Gastroesophageal sphincter (tissue), 4 donors: ENCODE results near the gene AP3S1. TPM values are rescaled to one million over a fixed set of nuclear protein-coding genes. Genes with fewer than 3 reads are reported as not detected.
"Not testable (repeated sequence)": the region's sequence is repeated elsewhere in the genome, so short reads cannot be mapped to it uniquely, and the experiment has no call there.

ENCODE experiments used
- ATAC-seq: fragments of 150-250 bp; one replicate; pipeline ENCODE4 v1.9.1; 2016; ENCODE audit warnings: mild to moderate bottlenecking, moderate library complexity
- H3K27ac ChIP-seq, 4 donors: fragments of 200-600 bp; sonication (generic) in 3 of 4; 1 replicate in 3 of 4; 2 replicates in 1 of 4; pipeline ENCODE4 v1.5.1; 2016 to 2019
- H3K27me3 ChIP-seq: fragments of 200-600 bp; sonication (generic); one replicate; pipeline ENCODE4 v1.5.1; 2019
- H3K36me3 ChIP-seq, 2 donors: fragments of 200-600 bp; sonication (generic); one replicate each; pipeline ENCODE4 v1.5.1; 2019; ENCODE audit warnings: control low read depth in 1 of 2
- H3K4me1 ChIP-seq, 3 donors: fragments of 200-600 bp; sonication (generic); 1 replicate in 2 of 3; 2 replicates in 1 of 3; pipeline ENCODE4 v1.5.1; 2016 to 2019; ENCODE audit warnings: control low read depth in 2 of 3
- H3K4me3 ChIP-seq, 2 donors: fragments of 200-600 bp; sonication (generic); one replicate each; pipeline ENCODE4 v1.5.1; 2019; ENCODE audit warnings: mild to moderate bottlenecking in 1 of 2, moderate library complexity in 1 of 2
- H3K9me3 ChIP-seq, 3 donors: fragments of 200-600 bp; sonication (generic); one replicate each; pipeline ENCODE4 v1.5.1; 2017 to 2019; ENCODE audit warnings: control low read depth in 2 of 3
- EP300 ChIP-seq: sonication (generic); formaldehyde crosslinking; IDR thresholded peaks from one replicate; pipeline ENCODE4 v1.6.1; 2017; ENCODE audit warnings: antibody characterized with exemption, mild to moderate bottlenecking
- POLR2A ChIP-seq, 2 donors: fragments of 450-650 bp; IDR thresholded peaks; one replicate each; pipeline ENCODE4 v1.6.1; 2017; ENCODE audit warnings: antibody characterized with exemption in 2 of 2, mild to moderate bottlenecking in 2 of 2, moderate library complexity in 1 of 2
- POLR2AphosphoS5 ChIP-seq: sonication (generic); formaldehyde crosslinking; IDR thresholded peaks from one replicate; pipeline ENCODE4 v1.6.1; 2017; ENCODE audit warnings: antibody characterized with exemption
- WGBS, 2 donors: methylation state at CpG; one replicate each; pipeline ENCODE4 v1.1.5; 2018; ENCODE audit warnings: low coverage in 1 of 2; 5-methylcytosine and 5-hydroxymethylcytosine counted together
- total RNA-seq, 4 donors: library from RNA; depleted of rRNA; stranded (reverse); fragments of >200 nt; gene quantifications; one replicate each; pipeline ENCODE4 v1.1.0, GENCODE V29; 2016
- TF ChIP-seq, protein P1 (sequence below), 4 experiments: fragments of 200-600 bp in 2 of 4; fragments of 450-650 bp in 2 of 4; sonication (generic) in 1 of 4; IDR thresholded peaks; one replicate each; pipeline ENCODE4 v1.5.1; 2017 to 2019; ENCODE audit warnings: antibody characterized with exemption in 4 of 4, mild to moderate bottlenecking in 2 of 4, moderate library complexity in 2 of 4

The AP3S1 gene
- total RNA-seq, 4 donors from 2014 or later = 62.1 to 200 (median 99.5) TPM

DNA sequence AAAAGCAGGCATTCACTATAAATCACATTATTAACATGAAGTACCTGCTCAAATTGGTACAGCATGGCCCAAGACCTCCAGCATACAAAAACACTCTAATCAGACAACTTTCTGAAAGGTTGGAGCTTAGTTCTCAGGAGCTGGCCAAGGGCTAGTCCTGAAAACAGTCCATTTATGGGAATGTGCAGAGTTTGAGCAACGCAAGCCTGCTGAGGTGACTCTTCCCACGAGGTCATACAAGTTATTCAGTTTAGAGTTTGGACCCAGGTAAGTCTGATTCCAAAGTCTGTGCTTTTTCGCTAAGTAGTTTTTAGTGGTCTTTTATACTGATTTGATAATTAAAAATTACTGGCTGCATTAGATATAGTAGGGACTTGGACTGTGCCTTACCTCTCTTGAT, 52.6 kb downstream of the AP3S1 start:
- Histone ChIP-seq H3K4me1 (peaks cover 0 to 5% (median 0%) of the 10 kb centered on the region in 3 donors), H3K36me3 (peaks cover 0 to 24% of the 10 kb centered on the region in 2 donors), H3K27me3 (no peaks in the 10 kb centered on the region), H3K4me3 (no peak overlapping the region), H3K9me3 (no peaks in the 10 kb centered on the region), H3K27ac (no peak overlapping the region)
- WGBS, 2 donors = 79 to 83% methylated on average over 3 of the region's 3 CpGs
- TF ChIP-seq POLR2AphosphoS5 (no peak), POLR2A (IDR thresholded peaks at IDR 0.05) (no peak), EP300 (no peak)
- TF ChIP-seq, protein P1, sequence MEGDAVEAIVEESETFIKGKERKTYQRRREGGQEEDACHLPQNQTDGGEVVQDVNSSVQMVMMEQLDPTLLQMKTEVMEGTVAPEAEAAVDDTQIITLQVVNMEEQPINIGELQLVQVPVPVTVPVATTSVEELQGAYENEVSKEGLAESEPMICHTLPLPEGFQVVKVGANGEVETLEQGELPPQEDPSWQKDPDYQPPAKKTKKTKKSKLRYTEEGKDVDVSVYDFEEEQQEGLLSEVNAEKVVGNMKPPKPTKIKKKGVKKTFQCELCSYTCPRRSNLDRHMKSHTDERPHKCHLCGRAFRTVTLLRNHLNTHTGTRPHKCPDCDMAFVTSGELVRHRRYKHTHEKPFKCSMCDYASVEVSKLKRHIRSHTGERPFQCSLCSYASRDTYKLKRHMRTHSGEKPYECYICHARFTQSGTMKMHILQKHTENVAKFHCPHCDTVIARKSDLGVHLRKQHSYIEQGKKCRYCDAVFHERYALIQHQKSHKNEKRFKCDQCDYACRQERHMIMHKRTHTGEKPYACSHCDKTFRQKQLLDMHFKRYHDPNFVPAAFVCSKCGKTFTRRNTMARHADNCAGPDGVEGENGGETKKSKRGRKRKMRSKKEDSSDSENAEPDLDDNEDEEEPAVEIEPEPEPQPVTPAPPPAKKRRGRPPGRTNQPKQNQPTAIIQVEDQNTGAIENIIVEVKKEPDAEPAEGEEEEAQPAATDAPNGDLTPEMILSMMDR (IDR thresholded peaks at IDR 0.05) = no peak
- no peak for ATAC-seq

DNA sequence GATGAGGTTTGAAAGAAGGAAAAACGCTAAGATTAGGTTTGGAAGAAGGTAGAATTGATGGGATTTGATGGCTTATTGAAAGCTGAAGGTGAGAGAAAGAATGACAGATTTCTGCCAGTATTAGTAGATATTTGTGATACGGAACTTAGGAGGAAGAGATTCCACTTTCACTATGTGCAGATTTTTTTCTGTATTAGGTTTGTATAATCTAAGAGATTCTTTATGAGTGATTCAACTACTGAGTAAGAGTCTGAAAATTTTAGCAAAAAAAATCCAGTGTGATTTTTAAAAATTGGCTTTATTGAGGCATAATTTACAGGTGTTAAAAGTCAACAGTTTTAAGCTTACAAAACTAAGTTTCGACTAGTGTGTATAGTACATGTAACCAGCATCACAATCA, 54.1 kb downstream of the AP3S1 start:
- no peak overlapping the region for H3K4me3 ChIP-seq
- peaks cover 0 to 26% of the 10 kb centered on the region in 2 donors for H3K36me3 ChIP-seq
- H3K27ac ChIP-seq = no peak overlapping the region
- WGBS, 2 donors = 84 to 86% methylated on average over 3 of the region's 3 CpGs
- no peaks in the 10 kb centered on the region for H3K27me3 ChIP-seq
- no peaks in the 10 kb centered on the region for H3K9me3 ChIP-seq
- no peak for TF ChIP-seq EP300
- TF ChIP-seq, protein P1 (IDR thresholded peaks at IDR 0.05) = no peak
- TF ChIP-seq POLR2A (IDR thresholded peaks at IDR 0.05) = no peak
- no peak for TF ChIP-seq POLR2AphosphoS5
- no peak for ATAC-seq
- peaks cover 0 to 5% (median 0%) of the 10 kb centered on the region in 3 donors for H3K4me1 ChIP-seq

DNA sequence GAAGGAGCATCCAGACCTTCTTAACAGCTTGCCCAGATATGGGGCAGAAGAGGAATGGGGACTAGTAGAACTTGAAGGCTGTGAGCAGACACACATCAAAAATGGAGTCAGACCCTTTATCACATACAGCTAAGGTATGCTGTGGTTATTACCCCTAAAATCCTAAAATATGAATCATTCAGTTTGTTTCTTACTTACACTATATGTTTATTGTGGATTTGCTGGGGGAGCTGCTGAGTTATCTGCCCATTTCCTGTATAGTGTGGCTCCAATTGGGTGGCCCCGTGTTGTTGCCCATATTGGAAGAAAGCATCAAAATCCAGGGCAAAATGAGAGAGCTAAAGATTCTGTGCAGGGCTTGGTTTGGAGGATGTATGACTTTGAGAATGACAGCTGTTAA, 56.9 kb downstream of the AP3S1 start:
- Histone ChIP-seq H3K4me1 (peaks cover 0 to 5% (median 0%) of the 10 kb centered on the region in 3 donors), H3K36me3 (peaks cover 0 to 26% of the 10 kb centered on the region in 2 donors), H3K9me3 (no peaks in the 10 kb centered on the region), H3K27ac (no peak overlapping the region), H3K27me3 (no peaks in the 10 kb centered on the region), H3K4me3 (no peak overlapping the region)
- 100% methylated on average over 1 of the region's 1 CpG for WGBS, 2 donors
- TF ChIP-seq POLR2AphosphoS5 (no peak), EP300 (no peak), POLR2A (IDR thresholded peaks at IDR 0.05) (no peak)
- TF ChIP-seq, protein P1 (IDR thresholded peaks at IDR 0.05) = no peak
- no peak for ATAC-seq

DNA sequence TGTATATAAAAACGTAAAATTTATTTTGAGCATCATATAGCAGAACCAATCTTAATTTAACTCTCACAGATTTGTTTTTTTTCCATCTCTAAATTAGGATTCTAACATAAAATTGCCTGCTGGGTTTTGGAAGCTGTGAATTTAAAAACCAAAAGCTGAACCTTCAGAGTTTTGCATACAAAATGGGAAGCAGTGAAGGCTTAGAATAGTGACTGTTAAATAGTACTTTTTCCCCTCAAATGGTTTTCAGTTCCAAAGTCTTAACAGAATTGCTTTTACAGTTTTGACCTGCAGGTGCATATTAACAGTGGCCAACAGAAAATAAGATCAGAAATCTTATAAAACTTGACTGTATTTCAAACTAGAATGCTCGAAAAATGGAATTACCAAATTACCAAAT, 65.4 kb downstream of the AP3S1 start:
- 71 to 89% methylated on average over 2 of the region's 2 CpGs for WGBS, 2 donors

DNA sequence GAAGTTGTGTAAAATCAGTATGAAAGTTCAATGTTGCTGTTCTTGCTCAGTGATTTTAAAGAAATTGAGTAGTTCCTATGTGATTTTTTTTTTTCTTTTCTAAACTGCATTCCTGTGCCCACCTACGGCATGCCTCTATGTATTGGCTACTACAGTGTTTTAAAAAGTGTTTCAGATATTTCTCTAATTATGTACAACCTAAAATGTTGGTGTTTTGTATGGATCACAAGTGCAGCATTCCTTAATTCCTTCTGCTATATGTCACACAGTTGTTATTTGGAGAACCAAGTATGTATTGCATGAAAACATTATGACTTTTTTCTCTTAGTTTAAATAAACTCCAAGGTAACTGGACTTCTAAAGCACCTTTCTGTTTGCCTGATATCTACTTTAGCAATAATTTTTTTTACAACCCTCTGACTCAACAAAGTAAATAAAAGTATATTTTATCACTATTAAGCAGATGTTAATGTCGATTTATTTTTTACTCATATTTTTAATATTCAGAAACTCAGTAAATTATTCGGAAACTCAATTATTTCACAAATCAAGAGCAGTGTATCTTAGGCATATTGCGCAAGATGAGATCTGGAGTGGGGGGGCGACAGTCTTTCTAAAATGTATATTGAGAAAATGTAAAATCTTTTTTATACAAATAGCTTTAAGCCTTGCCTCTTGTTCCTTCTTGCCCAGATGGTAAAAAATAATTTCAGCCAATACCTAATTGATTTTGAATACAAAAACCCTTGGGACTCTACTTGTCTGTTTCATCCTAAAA, 72.1 kb downstream of the AP3S1 start:
- H3K4me1 ChIP-seq, H3K4me3 ChIP-seq, ATAC-seq, H3K9me3 ChIP-seq, H3K27me3 ChIP-seq, H3K27ac ChIP-seq: not testable (repeated sequence)
- WGBS, 2 donors = 80 to 88% methylated on average over 5 of the region's 5 CpGs
- H3K36me3 ChIP-seq = peaks cover 0 to 10% of the 10 kb centered on the region in 2 donors

More for the DNA sequence above, 65.4 kb downstream of the AP3S1 start:
- Histone ChIP-seq H3K4me3 (no peak overlapping the region), H3K36me3 (no peaks in the 10 kb centered on the region), H3K9me3 (no peaks in the 10 kb centered on the region), H3K27ac (no peak overlapping the region), H3K27me3 (no peaks in the 10 kb centered on the region), H3K4me1 (no peaks in the 10 kb centered on the region)
- no peak for TF ChIP-seq EP300
- no peak for TF ChIP-seq POLR2A (IDR thresholded peaks at IDR 0.05)
- no peak for TF ChIP-seq POLR2AphosphoS5
- TF ChIP-seq, protein P1 (IDR thresholded peaks at IDR 0.05) = no peak
- no peak for ATAC-seq
